ENCODE data around the gene CRIP3.

Gene CRIP3

DNA sequence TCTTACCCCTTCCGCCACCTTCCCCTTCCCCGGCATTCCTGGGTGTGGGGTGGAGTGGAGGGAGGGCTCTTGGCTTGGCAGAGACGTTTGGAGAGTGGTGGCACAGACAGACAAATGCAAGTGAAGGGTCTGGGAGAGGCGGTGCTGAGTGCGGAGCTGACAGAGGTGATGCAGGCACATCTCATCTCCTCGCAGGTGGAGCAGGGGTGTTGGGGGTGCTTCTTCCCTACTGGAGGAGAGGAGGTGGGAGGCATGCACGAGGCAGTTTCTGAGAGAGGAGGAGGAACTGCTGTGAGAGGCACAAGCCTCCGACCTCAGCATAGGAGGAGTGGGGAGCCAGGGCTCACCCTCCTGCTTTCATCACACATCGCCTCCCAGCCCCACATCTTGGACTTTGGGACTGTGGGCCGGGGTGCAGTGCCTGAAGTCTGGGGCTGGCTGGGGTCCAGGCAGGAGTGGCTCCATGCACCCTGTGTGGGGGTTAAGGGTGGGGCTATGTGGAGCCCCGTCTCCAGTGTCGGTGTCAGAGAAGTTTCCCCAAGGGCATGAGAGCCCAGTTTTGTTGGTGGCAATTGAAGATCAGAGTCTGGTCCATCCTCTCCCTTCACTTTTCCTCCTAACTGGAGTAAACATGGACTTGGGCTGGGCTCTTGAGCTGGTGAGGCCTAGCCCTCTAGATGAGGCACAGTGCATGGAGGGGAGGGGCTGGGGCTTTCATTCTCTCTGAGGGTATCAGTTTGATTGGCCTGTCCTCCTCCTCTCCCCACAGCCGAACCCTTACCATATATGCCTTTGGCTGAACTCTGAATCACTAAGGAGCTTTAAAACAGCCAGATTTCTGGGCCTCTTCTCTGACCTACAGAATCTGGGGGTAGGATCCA lies 30.7 kb downstream of the CRIP3 start:
- no peak overlapping the region for H3K9ac ChIP-seq
- H3K36me3 ChIP-seq (ENCODE audit: control insufficient read depth, insufficient read depth, low read length) = no peaks in the 10 kb centered on the region
- H3K79me2 ChIP-seq = no peaks in the 10 kb centered on the region
- H3K9me3 ChIP-seq (ENCODE audit: control insufficient read depth, low read length) = no peaks in the 10 kb centered on the region
- H3K4me1 ChIP-seq = no peaks in the 10 kb centered on the region
- H3K27me3 ChIP-seq (ENCODE audit: control insufficient read depth, insufficient read depth, low read length) = no peaks in the 10 kb centered on the region
- TF ChIP-seq, protein P1, sequence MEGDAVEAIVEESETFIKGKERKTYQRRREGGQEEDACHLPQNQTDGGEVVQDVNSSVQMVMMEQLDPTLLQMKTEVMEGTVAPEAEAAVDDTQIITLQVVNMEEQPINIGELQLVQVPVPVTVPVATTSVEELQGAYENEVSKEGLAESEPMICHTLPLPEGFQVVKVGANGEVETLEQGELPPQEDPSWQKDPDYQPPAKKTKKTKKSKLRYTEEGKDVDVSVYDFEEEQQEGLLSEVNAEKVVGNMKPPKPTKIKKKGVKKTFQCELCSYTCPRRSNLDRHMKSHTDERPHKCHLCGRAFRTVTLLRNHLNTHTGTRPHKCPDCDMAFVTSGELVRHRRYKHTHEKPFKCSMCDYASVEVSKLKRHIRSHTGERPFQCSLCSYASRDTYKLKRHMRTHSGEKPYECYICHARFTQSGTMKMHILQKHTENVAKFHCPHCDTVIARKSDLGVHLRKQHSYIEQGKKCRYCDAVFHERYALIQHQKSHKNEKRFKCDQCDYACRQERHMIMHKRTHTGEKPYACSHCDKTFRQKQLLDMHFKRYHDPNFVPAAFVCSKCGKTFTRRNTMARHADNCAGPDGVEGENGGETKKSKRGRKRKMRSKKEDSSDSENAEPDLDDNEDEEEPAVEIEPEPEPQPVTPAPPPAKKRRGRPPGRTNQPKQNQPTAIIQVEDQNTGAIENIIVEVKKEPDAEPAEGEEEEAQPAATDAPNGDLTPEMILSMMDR (IDR thresholded peaks at IDR 0.05) = no peak
- H2AFZ ChIP-seq = no peak overlapping the region
- H3K4me3 ChIP-seq (ENCODE audit: low read depth, low read length) = no peak overlapping the region
- H3K4me2 ChIP-seq (ENCODE audit: low read length) = no peak overlapping the region
- no peak overlapping the region for H3K27ac ChIP-seq

DNA sequence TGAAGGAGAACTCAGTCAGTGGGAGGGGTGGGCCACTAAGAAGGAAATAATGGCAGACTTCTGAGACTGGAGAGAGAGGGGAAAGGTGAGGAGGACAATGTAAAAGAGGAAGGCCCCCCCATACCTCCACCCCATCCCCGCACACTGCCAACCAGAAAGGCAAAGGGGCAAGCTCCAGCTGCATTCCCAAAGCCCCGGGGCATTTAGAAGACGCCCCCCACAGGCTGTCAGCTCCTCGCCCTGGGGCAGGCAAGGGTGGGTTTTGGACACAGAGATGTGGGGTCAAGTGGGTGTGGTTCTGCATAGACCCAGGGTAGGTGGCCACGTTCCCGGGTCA lies 31.4 kb downstream of the CRIP3 start:
- Histone ChIP-seq H3K9me3 (ENCODE audit: control insufficient read depth, low read length) (no peaks in the 10 kb centered on the region), H3K4me1 (no peaks in the 10 kb centered on the region), H3K27ac (no peak overlapping the region), H2AFZ (no peak overlapping the region), H3K27me3 (ENCODE audit: control insufficient read depth, insufficient read depth, low read length) (no peaks in the 10 kb centered on the region), H3K79me2 (no peaks in the 10 kb centered on the region), H3K9ac (no peak overlapping the region), H3K36me3 (ENCODE audit: control insufficient read depth, insufficient read depth, low read length) (no peaks in the 10 kb centered on the region), H3K4me3 (ENCODE audit: low read depth, low read length) (no peak overlapping the region), H3K4me2 (ENCODE audit: low read length) (no peak overlapping the region)
- TF ChIP-seq, protein P1 (IDR thresholded peaks at IDR 0.05) = no peak

DNA sequence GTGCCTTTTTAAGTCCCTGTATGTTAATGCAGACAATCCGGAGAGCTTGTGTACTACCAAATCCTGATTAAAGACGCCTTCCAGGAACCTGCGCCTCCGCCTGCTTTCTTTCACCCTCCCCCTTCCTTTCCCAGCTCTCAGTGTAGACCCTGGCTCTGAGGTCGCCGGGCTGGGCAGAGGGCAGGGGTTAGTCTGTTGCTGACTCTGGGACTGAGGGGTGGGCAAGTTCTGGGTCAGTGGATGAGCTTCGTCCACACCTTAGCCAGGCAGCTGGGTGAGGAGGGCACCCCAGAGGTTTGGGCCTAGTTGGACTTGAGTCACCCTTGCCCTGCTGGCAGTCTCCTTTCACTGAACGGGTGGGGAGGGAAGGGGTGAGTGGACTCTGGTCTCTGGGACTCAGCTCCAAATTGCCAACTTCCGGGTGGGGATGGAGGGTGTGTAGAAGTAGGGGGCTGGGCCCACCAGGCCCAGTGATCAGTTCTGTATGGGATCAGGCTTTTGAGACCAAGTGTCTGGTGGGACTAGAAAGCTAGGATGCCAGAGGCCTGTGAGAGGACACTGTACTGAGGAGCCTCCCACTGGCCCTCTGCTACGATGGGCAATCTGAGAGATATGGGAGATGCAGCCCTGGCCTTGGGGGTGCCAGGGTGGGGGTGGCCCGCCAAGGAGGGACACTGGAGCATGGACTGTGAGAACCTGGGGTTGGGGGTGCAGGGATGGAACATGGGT lies 31.9 kb downstream of the CRIP3 start:
- no peaks in the 10 kb centered on the region for H3K36me3 ChIP-seq (ENCODE audit: control insufficient read depth, insufficient read depth, low read length)
- H2AFZ ChIP-seq = no peak overlapping the region
- H3K9ac ChIP-seq = no peak overlapping the region
- no peaks in the 10 kb centered on the region for H3K9me3 ChIP-seq (ENCODE audit: control insufficient read depth, low read length)
- no peaks in the 10 kb centered on the region for H3K79me2 ChIP-seq
- H3K4me2 ChIP-seq (ENCODE audit: low read length) = no peak overlapping the region
- H3K27me3 ChIP-seq (ENCODE audit: control insufficient read depth, insufficient read depth, low read length) = no peaks in the 10 kb centered on the region
- H3K4me3 ChIP-seq (ENCODE audit: low read depth, low read length) = no peak overlapping the region
- TF ChIP-seq, protein P1 (IDR thresholded peaks at IDR 0.05) = no peak
- no peak overlapping the region for H3K27ac ChIP-seq
- H3K4me1 ChIP-seq = no peaks in the 10 kb centered on the region

DNA sequence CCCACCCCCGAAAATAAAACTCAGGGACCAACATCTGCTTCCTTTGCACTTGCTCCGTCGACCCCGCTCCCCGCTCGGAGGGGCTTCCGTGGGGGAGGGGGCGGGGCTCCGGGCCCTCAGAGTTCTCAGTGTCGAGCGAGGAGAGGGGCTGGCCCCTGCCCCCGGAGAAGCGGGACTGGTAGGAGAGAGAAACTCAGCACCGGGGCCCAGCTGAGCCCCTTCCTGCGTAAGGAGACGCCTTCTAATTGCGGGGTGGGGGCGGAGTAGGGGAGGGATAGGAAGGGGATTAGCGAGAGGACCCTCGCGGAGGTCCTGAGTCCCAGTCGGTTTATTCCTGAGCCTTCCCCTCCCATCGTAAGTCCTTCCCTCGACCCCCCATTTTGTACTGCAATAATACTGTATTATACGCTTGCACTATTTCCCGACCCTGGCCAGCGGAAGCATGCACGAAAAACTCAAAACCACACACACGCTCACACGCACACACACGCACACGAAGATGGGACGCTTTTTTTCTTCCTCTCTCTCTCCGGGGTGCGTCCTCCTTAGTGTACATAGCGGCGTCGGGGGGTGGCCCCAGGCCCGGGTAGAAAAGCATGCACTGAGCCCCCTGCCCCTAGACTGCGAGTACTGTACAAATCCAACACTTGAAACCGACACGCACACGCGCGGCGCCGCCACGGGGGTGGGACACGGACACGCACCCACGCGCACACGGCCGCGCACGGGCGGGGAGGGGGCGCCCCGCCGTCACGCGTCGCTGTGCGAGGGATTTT lies 32.6 kb downstream of the CRIP3 start:
- Histone ChIP-seq H3K4me3 (ENCODE audit: low read depth, low read length) (no peak overlapping the region), H3K36me3 (ENCODE audit: control insufficient read depth, insufficient read depth, low read length) (no peaks in the 10 kb centered on the region), H3K9ac (no peak overlapping the region), H3K27ac (no peak overlapping the region), H2AFZ (no peak overlapping the region), H3K4me1 (no peaks in the 10 kb centered on the region), H3K79me2 (no peaks in the 10 kb centered on the region), H3K4me2 (ENCODE audit: low read length) (no peak overlapping the region), H3K9me3 (ENCODE audit: control insufficient read depth, low read length) (no peaks in the 10 kb centered on the region), H3K27me3 (ENCODE audit: control insufficient read depth, insufficient read depth, low read length) (no peaks in the 10 kb centered on the region)
- TF ChIP-seq, protein P1 (IDR thresholded peaks at IDR 0.05) = no peak
